CD4-positive, alpha-beta T cell (primary cell): ENCODE measurements around the gene AGPAT4. TPM values are rescaled to one million over a fixed set of nuclear protein-coding genes. Genes with fewer than 3 reads are reported as not detected.

Source experiments
- ATAC-seq: fragments of 200-7000 bp; cut with Tn5 transposase; one replicate; pipeline ENCODE4 v1.10.0; 2022; ENCODE audit warnings: mild to moderate bottlenecking; ENCODE audit not compliant: poor library complexity
- CTCF ChIA-PET: fragments of 350-600 bp; sonication (Branson Sonifier 250); formaldehyde crosslinking; loops from one replicate; lab custom pipeline; 2021; ENCODE audit warnings: antibody characterized with exemption, inconsistent platforms; lab: Charles Lee
- POLR2A ChIA-PET: fragments of 350-600 bp; sonication (Branson Sonifier 250); formaldehyde crosslinking; loops from one replicate; lab custom pipeline; 2021; ENCODE audit warnings: antibody characterized with exemption, inconsistent platforms; lab: Charles Lee
- DNase-seq, 14 experiments: peaks; one replicate each; pipeline ENCODE4 v3.0.0-alpha.2; 2013 to 2020; ENCODE audit warnings: mixed read lengths in 2 of 14
- H3K27ac ChIP-seq, 2 donors: one replicate each; pipeline versions ENCODE4 v1.5.1 to v1.7.0; 2013; ENCODE audit warnings: low read length in 2 of 2, low read depth in 1 of 2, mild to moderate bottlenecking in 1 of 2
- H3K27me3 ChIP-seq, 2 experiments: 1 replicate in 1 of 2; 2 replicates in 1 of 2; pipeline versions ENCODE4 v1.6.1 to v1.7.0; 2013; ENCODE audit warnings: low read length in 2 of 2, control low read depth in 1 of 2, mild to moderate bottlenecking in 1 of 2, moderate library complexity in 1 of 2; ENCODE audit not compliant: insufficient read depth in 2 of 2, control insufficient read depth in 1 of 2
- H3K36me3 ChIP-seq: one replicate; pipeline ENCODE4 v1.6.1; 2013; ENCODE audit warnings: low read length, control low read depth; ENCODE audit not compliant: insufficient read depth
- H3K4me1 ChIP-seq: one replicate; pipeline ENCODE4 v1.6.1; 2013; ENCODE audit warnings: low read length, control low read depth; ENCODE audit not compliant: insufficient read depth
- H3K4me3 ChIP-seq: one replicate; pipeline ENCODE4 v1.5.1; 2013; ENCODE audit warnings: mild to moderate bottlenecking, low read length, moderate library complexity
- H3K9me3 ChIP-seq, 2 experiments: 1 replicate in 1 of 2; 2 replicates in 1 of 2; pipeline versions ENCODE4 v1.6.1 to v1.7.0; 2013; ENCODE audit warnings: low read length in 2 of 2, mild to moderate bottlenecking in 2 of 2, control low read depth in 1 of 2, moderate library complexity in 1 of 2; ENCODE audit not compliant: control insufficient read depth in 1 of 2, insufficient read depth in 1 of 2
- H3K27ac Mint-ChIP-seq: one replicate; pipeline ENCODE4 v1.8.0; 2020; ENCODE audit warnings: mixed read lengths
- H3K27me3 Mint-ChIP-seq: one replicate; pipeline ENCODE4 v1.8.0; 2021; ENCODE audit warnings: mixed read lengths
- H3K36me3 Mint-ChIP-seq: one replicate; pipeline ENCODE4 v1.8.0; 2021; ENCODE audit warnings: low read depth, mixed read lengths
- H3K4me1 Mint-ChIP-seq: one replicate; pipeline ENCODE4 v1.8.0; 2021; ENCODE audit warnings: low read depth, mixed read lengths
- H3K4me3 Mint-ChIP-seq: one replicate; pipeline ENCODE4 v1.8.0; 2020; ENCODE audit warnings: mild to moderate bottlenecking, mixed read lengths
- H3K9me3 Mint-ChIP-seq: one replicate; pipeline ENCODE4 v1.8.0; 2020; ENCODE audit warnings: mixed read lengths
- CTCF ChIP-seq: fragments of 200-600 bp; IDR thresholded peaks from one replicate; pipeline ENCODE4 v1.8.0; 2022; ENCODE audit warnings: antibody characterized with exemption, mild to moderate bottlenecking
- intact Hi-C, 2 experiments: fragments of 100-400 bp; cut with DNase I in 1 of 2; cut with micrococcal nuclease in 1 of 2; formaldehyde crosslinking; loops; one replicate each; pipeline versions ENCODE4 v1.15.1 to v1.9.0; 2023 to 2025; cut with DNase I, micrococcal nuclease
- total RNA-seq, 174 experiments: library from RNA in 2 of 174; stranded (reverse) in 2 of 174; gene quantifications; one replicate each; pipeline ENCODE4 v1.2.3 and lab custom pipeline; 2021 to 2026

AGPAT4 gene
- total RNA-seq, 2 experiments from 2014 or later, result 2.8 to 4.8 TPM

GRCh38 chr6:161238500-161238899 lies 35.4 kb downstream of the AGPAT4 start:
- no peaks in the 10 kb centered on the region for H3K27me3 ChIP-seq
- DNase-seq (peak in 1 of 14 experiments; percentile 16), ATAC-seq (no peak)
- no peaks in the 10 kb centered on the region for H3K4me1 ChIP-seq
- H3K4me3 ChIP-seq, result no peak overlapping the region
- TF ChIP-seq CTCF, result no peak
- CTCF ChIA-PET, result interaction anchor here (0.5 kb wide), 1 partner anchor 1675 kb away, joined by 4 read pairs; no protein-coding TSS in a partner anchor
- peaks cover 1% of the 10 kb centered on the region for H3K4me1 Mint-ChIP-seq
- intact Hi-C loops, result no loop called here
- no peaks in the 10 kb centered on the region for H3K36me3 Mint-ChIP-seq
- H3K4me3 Mint-ChIP-seq, result no peak overlapping the region
- no peak overlapping the region for H3K27ac Mint-ChIP-seq
- no peak overlapping the region for H3K27ac ChIP-seq
- no peaks in the 10 kb centered on the region for H3K36me3 ChIP-seq
- no peaks in the 10 kb centered on the region for H3K9me3 Mint-ChIP-seq
- POLR2A ChIA-PET, result no interaction called here
- H3K27me3 Mint-ChIP-seq, result no peaks in the 10 kb centered on the region
- no peaks in the 10 kb centered on the region for H3K9me3 ChIP-seq

GRCh38 chr6:161238081-161238480 lies 35.8 kb downstream of the AGPAT4 start:
- H3K36me3 ChIP-seq, result no peaks in the 10 kb centered on the region
- no peak overlapping the region for H3K27ac Mint-ChIP-seq
- ATAC-seq, result no peak
- no peak overlapping the region for H3K4me3 Mint-ChIP-seq
- peak in 1 of 14 experiments; percentile 1 for DNase-seq
- no peaks in the 10 kb centered on the region for H3K9me3 ChIP-seq
- H3K4me1 ChIP-seq, result no peaks in the 10 kb centered on the region
- no peak overlapping the region for H3K4me3 ChIP-seq
- H3K9me3 Mint-ChIP-seq, result no peaks in the 10 kb centered on the region
- H3K27me3 ChIP-seq, result no peaks in the 10 kb centered on the region
- H3K27ac ChIP-seq, result no peak overlapping the region
- H3K27me3 Mint-ChIP-seq, result no peaks in the 10 kb centered on the region
- H3K4me1 Mint-ChIP-seq, result no peaks in the 10 kb centered on the region
- H3K36me3 Mint-ChIP-seq, result no peaks in the 10 kb centered on the region
- ChIA-PET POLR2A (no interaction called here), CTCF (interaction anchor here (0.5 kb wide), 1 partner anchor 1674 kb away, joined by 4 read pairs; no protein-coding TSS in a partner anchor)
- intact Hi-C loops, result no loop called here
- TF ChIP-seq CTCF, result no peak

- H3K4me3 Mint-ChIP-seq, result no peak overlapping the region
- no peak overlapping the region for H3K4me3 ChIP-seq
- H3K27me3 ChIP-seq, result no peaks in the 10 kb centered on the region
- no peaks in the 10 kb centered on the region for H3K9me3 ChIP-seq
- no peaks in the 10 kb centered on the region for H3K36me3 Mint-ChIP-seq
- H3K27ac ChIP-seq, result no peak overlapping the region
- DNase-seq, result no peak
- no peaks in the 10 kb centered on the region for H3K9me3 Mint-ChIP-seq
- POLR2A ChIA-PET, result no interaction called here
- no peak for TF ChIP-seq CTCF
- H3K4me1 Mint-ChIP-seq, result no peaks in the 10 kb centered on the region
- no peaks in the 10 kb centered on the region for H3K36me3 ChIP-seq
- CTCF ChIA-PET, result no interaction called here
- H3K4me1 ChIP-seq, result no peaks in the 10 kb centered on the region
- H3K27me3 Mint-ChIP-seq, result no peaks in the 10 kb centered on the region
- intact Hi-C loops, result no loop called here
- H3K27ac Mint-ChIP-seq, result no peak overlapping the region
- no peak for ATAC-seq
Observed at GRCh38 chr6:161237176-161237575, 36.7 kb downstream of the AGPAT4 start.
